ENCODE data around the gene CARD19. TPM values are rescaled to one million over a fixed set of nuclear protein-coding genes. Genes with fewer than 3 reads are reported as not detected.

The CARD19 gene
- total and polyA plus RNA-seq, 9 of the 15 experiments (the other 6 are each of a cell fraction or from before 2014, with no cell fraction given), result 0.90 to 34.9 (median 14.6) TPM

DNA sequence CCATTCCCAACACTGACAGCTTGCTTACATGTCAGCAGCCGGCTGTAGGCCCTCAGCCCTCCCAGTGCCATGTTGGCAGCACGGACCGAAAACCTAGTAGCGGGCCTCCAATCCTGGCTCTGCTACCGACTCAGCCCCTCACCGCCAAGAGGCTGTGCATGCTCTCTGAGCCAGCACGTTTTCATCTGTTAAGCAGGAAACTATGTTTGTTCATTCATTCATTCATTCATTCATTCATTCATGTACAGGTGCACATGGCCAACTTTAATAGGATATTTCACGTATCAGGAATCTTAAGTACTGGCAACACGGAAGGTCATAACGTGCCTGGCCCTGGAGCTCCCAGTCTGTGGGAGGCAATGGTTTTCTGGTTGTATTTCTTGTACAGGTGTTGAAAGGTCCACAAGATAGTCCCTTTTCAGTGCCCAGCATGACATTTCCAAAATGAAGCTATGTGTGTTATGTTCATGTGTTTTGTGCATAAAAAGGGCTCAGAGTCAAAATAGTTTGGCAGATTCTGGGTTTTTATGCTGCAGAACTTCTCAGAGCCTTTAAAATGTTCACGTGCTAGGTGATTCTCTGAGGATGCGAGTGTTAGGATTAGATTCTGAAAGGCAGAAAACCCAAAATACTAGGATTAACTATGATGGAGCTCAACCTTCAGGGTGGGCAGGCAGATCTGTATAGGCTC, 19.8 kb upstream of the CARD19 start:
- intact Hi-C loops (cut with micrococcal nuclease), result no loop called here
- H3K36me3 ChIP-seq (ENCODE audit: control insufficient read depth, insufficient read depth, low read length), result no peaks in the 10 kb centered on the region; the same call in 2 of the 3 replicates

More for the DNA sequence above, 19.8 kb upstream of the CARD19 start:
- BruUV-seq (replicated peaks), result no TSS peak
- Histone ChIP-seq H3K27me3 (ENCODE audit: control insufficient read depth in 2 of 2, insufficient read depth in 2 of 2, low read length in 2 of 2) (no peaks in the 10 kb centered on the region), H3K27ac (ENCODE audit: extremely low read depth, low read depth, low read length) (no peak overlapping the region), H3K4me3 (no peak overlapping the region), H3K79me2 (ENCODE audit: control insufficient read depth, insufficient read depth, low read length) (no peaks in the 10 kb centered on the region), H3K4me2 (ENCODE audit: insufficient read depth, low read length) (no peak overlapping the region), H2AFZ (ENCODE audit: low read depth, low read length) (no peak overlapping the region), H3K9me1 (ENCODE audit: control insufficient read depth, insufficient read depth, low read length) (peaks cover 9% of the 10 kb centered on the region), H4K20me1 (replicated peaks; ENCODE audit: control insufficient read depth, insufficient read depth, low read length) (no peaks in the 10 kb centered on the region), H3K9ac (ENCODE audit: insufficient read depth in 1 of 2, low read depth in 2 of 2, low read length in 2 of 2) (peak overlapping the region in 1 of 2 experiments; percentile 7; a peak in 1 of 4 replicates), H3K9me3 (replicated peaks; ENCODE audit: control insufficient read depth, insufficient read depth, low read depth, low read length) (no peaks in the 10 kb centered on the region), H3K4me1 (replicated peaks in 1 of 2; ENCODE audit: control insufficient read depth in 2 of 2, insufficient read depth in 2 of 2, low read length in 2 of 2) (peaks cover 24 to 25% of the 10 kb centered on the region in 2 experiments)
- ATAC-seq, result no peak
- ChIA-PET POLR2A (interaction anchor here (0.7 to 1.0 kb wide), 2 partner anchors 10 to 12 kb away, joined by 3 read pairs; no protein-coding TSS in a partner anchor), CTCF (ENCODE audit: low intra/inter-chr PET ratio) (no interaction called here)
- WGBS (ENCODE audit: insufficient coverage, low coverage, missing lambda C conversion rate), result 80% methylated on average over 12 of the region's 12 CpGs
- no peak for FAIRE-seq
- DNase-seq (ENCODE audit: extremely low read depth in 1 of 4, low spot score in 3 of 4), result no peak
- in situ Hi-C loops (cut with MboI), result no loop called here
- TF ChIP-seq PRPF4 (IDR thresholded peaks at IDR 0.05; ENCODE audit: insufficient read depth, low read depth, low read length, poor library complexity, severe bottlenecking), result no peak
- no peak for TF ChIP-seq SIN3A (IDR thresholded peaks at IDR 0.05; ENCODE audit: borderline replicate concordance in 2 of 2, control insufficient read depth in 1 of 2, low read depth in 2 of 2, low read length in 2 of 2)
- no peak for TF ChIP-seq CHD1 (IDR thresholded peaks at IDR 0.05; ENCODE audit: low read length)
- peak; percentile 31 for TF ChIP-seq RBM25 (IDR thresholded peaks at IDR 0.05; ENCODE audit: low read depth, low read length, severe bottlenecking)
- no peak for TF ChIP-seq NCOA1 (IDR thresholded peaks at IDR 0.05; ENCODE audit: low read depth)
- no peak for TF ChIP-seq TAL1 (IDR thresholded peaks at IDR 0.05)
- TF ChIP-seq NFIC (IDR thresholded peaks at IDR 0.05), result no peak
- TF ChIP-seq ZNF24 (IDR thresholded peaks at IDR 0.05), result peak; percentile 94
- no peak for TF ChIP-seq MAZ (CRISPR knock-in tag; conservative IDR thresholded peaks at IDR 0.05 in 1 of 2, IDR thresholded peaks at IDR 0.05 in 1 of 2)
- TF ChIP-seq KLF6 (CRISPR knock-in tag; IDR thresholded peaks at IDR 0.05; ENCODE audit: borderline replicate concordance), result no peak
- TF ChIP-seq NR2F6 (CRISPR knock-in tag; IDR thresholded peaks at IDR 0.05), result no peak
- no peak for TF ChIP-seq MXI1 (IDR thresholded peaks at IDR 0.05; ENCODE audit: low read depth, low read length)
- no peak for TF ChIP-seq TRIM24 (IDR thresholded peaks at IDR 0.05)
- TF ChIP-seq ZNF239 (CRISPR knock-in tag; IDR thresholded peaks at IDR 0.05), result peak; percentile 91

Measured in K562 (cell line).